Neuron (in vitro differentiated cells): ENCODE data around the gene PNPLA6.
"Not testable (repeated sequence)": the region's sequence is repeated elsewhere in the genome, so short reads cannot be mapped to it uniquely, and the experiment has no call there.

Experiments used
- H2AFZ ChIP-seq: one replicate; pipeline ENCODE4 v1.6.1; 2013; ENCODE audit warnings: low read depth, mild to moderate bottlenecking, inconsistent platforms, low read length, moderate library complexity
- H3K27me3 ChIP-seq: one replicate; pipeline ENCODE4 v1.6.1; 2013; ENCODE audit warnings: low read length; ENCODE audit not compliant: insufficient read depth
- H3K36me3 ChIP-seq: one replicate; pipeline ENCODE4 v1.6.1; 2013; ENCODE audit warnings: low read length; ENCODE audit not compliant: insufficient read depth
- H3K4me1 ChIP-seq: one replicate; pipeline ENCODE4 v1.6.1; 2013; ENCODE audit warnings: low read length; ENCODE audit not compliant: insufficient read depth
- H3K4me3 ChIP-seq: 2 replicates; pipeline ENCODE4 v1.5.1; 2013; ENCODE audit warnings: mild to moderate bottlenecking, low read length, moderate library complexity
- H3K9me3 ChIP-seq: one replicate; pipeline ENCODE4 v1.6.1; 2013; ENCODE audit warnings: low read length

Gene PNPLA6

DNA sequence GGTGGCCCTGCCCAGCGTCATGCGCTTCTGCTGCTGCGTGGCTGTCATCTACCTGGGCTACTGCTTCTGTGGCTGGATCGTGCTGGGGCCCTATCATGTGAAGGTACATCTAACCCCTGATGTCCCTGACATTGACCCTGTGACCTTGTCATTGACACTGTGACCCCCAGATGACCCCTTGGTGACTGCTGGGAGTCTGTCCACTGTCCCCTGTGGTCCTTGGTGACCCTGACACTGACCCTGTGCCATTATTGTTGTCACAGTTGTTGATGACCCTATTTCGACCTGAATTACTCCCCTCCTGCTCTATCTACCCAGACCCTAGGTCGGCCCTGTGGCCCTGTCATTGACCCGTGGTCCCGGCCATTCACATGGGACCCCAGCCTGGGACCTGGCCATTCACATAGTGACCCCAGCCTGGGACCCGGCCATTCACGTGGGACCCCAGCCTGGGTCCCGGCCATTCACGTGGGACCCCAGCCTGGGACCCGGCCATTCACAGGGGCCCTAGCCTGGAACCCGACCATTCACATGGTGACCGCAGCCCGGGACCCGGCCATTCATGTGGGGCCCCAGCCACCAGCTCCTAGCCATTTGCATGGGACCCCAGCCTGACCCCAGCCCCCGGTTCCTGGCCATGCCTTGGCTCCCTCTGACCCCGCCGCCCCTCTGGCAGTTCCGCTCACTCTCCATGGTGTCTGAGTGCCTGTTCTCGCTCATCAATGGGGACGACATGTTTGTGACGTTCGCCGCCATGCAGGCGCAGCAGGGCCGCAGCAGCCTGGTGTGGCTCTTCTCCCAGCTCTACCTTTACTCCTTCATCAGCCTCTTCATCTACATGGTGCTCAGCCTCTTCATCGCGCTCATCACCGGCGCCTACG lies 5.7 kb upstream of the PNPLA6 start:
- H3K4me1 ChIP-seq: no peaks in the 10 kb centered on the region
- H3K27me3 ChIP-seq: no peaks in the 10 kb centered on the region

DNA sequence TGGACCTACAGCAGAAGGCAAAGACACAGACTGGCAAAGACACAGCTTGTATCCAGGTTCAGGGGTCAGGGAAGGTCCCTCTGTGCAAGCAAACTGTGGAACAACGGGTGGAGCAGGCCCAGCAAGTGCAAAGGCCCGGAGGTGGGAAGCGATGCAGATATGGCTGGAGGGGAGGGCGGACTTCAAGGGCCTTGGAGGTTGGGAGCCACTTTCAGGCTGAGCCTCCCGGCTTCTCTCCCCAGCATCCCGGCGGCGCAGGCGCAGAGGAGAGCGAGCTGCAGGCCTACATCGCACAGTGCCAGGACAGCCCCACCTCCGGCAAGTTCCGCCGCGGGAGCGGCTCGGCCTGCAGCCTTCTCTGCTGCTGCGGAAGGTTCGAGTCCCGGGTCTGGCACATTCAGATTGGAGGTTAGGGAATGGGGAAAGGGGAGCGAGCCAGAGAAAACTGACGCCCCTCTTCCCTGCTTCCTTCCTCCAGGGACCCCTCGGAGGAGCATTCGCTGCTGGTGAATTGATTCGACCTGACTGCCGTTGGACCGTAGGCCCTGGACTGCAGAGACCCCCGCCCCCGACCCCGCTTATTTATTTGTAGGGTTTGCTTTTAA lies 2.1 kb upstream of the PNPLA6 start:
- Histone ChIP-seq H3K36me3 (peaks cover 9% of the 10 kb centered on the region), H3K4me1 (no peaks in the 10 kb centered on the region), H3K27me3 (no peaks in the 10 kb centered on the region)

More for the DNA sequence above, 5.7 kb upstream of the PNPLA6 start:
- Histone ChIP-seq H3K36me3 (peaks cover 7% of the 10 kb centered on the region), H3K9me3 (no peaks in the 10 kb centered on the region), H3K4me3 (no peak overlapping the region), H2AFZ (no peak overlapping the region)

GRCh38 chr19:7533925-7534480 lies 1.5 kb upstream of the PNPLA6 start:
- Histone ChIP-seq H3K36me3 (peaks cover 7% of the 10 kb centered on the region), H3K4me1 (no peaks in the 10 kb centered on the region), H2AFZ (peak overlapping the region; percentile 77), H3K9me3 (no peaks in the 10 kb centered on the region), H3K27me3 (no peaks in the 10 kb centered on the region), H3K4me3 (peak overlapping the region; percentile 71)

More for the DNA sequence above, 2.1 kb upstream of the PNPLA6 start:
- H2AFZ ChIP-seq: peak overlapping the region; percentile 77
- H3K4me3 ChIP-seq: peak overlapping the region; percentile 71
- H3K9me3 ChIP-seq: no peaks in the 10 kb centered on the region

DNA sequence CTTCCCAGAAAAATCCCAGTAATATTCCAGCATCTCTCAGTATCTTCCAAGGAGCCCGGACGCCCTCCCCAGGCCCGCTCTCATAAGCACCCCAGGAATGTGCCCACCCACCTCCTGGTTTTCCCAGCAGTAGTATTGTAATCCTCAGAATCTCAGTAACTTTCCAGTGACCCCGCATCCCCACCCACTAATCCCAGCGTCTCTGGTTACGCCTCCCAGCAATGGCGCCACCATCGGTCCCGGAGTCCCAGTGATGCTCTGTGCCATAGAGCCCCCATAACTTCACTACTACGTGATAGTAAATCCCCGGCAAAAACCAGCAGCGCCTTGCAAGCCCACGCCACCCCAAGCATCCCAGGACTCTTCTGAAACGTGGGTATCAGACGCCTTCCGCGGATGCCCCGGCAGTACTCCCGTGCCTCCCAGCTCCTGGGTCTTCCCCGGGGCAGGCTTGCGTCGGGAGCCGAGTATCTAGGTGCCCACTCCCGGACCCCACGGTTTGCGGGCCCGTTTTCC lies 928 bp upstream of the PNPLA6 start:
- peak overlapping the region; percentile 55 for H2AFZ ChIP-seq
- H3K36me3 ChIP-seq: peaks cover 5% of the 10 kb centered on the region
- H3K4me3 ChIP-seq: peak overlapping the region; percentile 71
- H3K9me3 ChIP-seq: no peaks in the 10 kb centered on the region
- H3K4me1 ChIP-seq: no peaks in the 10 kb centered on the region
- no peaks in the 10 kb centered on the region for H3K27me3 ChIP-seq

GRCh38 chr19:7535998-7536695 lies 630 bp downstream of the PNPLA6 start:
- H3K36me3 ChIP-seq: peaks cover 14% of the 10 kb centered on the region
- H3K27me3 ChIP-seq: no peaks in the 10 kb centered on the region
- H3K4me1 ChIP-seq: no peaks in the 10 kb centered on the region
- peak overlapping the region; percentile 71 for H3K4me3 ChIP-seq
- no peaks in the 10 kb centered on the region for H3K9me3 ChIP-seq
- H2AFZ ChIP-seq: peak overlapping the region; percentile 55

GRCh38 chr19:7538990-7539389 lies 3.5 kb downstream of the PNPLA6 start:
- peaks cover 31% of the 10 kb centered on the region for H3K36me3 ChIP-seq
- H2AFZ ChIP-seq, H3K27me3 ChIP-seq, H3K9me3 ChIP-seq, H3K4me1 ChIP-seq, H3K4me3 ChIP-seq: not testable (repeated sequence)

DNA sequence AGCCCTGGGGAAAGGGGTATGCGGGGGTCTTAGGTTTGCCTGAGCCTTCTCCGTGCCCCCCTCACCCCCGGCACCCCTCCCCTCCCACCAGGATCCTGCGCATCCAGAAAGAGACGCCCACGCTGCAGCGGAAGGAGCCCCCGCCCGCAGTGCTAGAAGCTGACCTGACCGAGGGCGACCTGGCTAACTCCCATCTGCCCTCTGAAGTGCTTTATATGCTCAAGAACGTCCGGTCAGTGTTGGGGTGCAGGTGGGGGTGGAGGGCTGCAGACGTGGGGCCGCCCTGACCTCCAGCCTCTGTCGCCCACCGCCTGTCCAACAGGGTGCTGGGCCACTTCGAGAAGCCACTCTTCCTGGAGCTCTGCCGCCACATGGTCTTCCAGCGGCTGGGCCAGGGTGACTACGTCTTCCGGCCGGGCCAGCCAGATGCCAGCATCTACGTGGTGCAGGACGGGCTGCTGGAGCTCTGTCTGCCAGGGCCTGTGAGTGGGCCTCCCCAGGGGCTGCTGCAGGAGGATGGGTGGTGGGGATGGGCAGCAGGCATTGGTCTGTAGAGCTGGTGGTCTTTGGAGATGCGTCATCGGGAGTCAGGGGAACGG lies 4.4 kb downstream of the PNPLA6 start:
- no peak overlapping the region for H2AFZ ChIP-seq
- no peak overlapping the region for H3K4me3 ChIP-seq
- H3K36me3 ChIP-seq: peaks cover 31% of the 10 kb centered on the region
- no peaks in the 10 kb centered on the region for H3K27me3 ChIP-seq
- H3K9me3 ChIP-seq: no peaks in the 10 kb centered on the region
- H3K4me1 ChIP-seq: no peaks in the 10 kb centered on the region

DNA sequence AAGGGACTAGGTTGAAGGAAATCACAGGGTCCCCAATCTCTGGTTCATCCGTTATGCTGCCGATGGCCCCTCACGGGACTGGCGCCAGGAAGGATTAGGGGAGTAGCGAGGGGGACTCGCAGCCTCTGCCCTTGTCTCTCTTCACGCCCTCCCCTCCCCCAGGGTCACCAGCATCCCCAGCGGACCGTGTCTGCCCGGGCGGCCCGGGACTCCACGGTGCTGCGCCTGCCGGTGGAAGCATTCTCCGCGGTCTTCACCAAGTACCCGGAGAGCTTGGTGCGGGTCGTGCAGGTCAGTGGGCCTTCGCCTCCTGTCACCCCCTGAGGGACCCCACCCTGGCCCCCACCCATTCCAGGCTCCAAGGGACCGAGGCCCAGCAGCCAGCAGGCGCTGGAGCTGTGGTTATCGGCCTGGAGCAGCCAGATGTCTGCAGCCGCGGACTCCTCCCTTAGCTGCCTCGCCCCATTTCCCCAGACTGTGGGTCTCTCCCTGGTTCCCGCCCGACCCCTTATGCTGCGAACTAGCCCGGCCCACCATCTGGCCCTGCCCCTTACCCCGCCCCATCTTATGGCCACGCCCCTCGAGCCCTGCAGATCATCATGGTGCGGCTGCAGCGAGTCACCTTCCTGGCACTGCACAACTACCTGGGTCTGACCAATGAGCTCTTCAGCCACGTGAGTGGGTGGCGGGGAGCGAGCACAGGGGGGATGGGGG lies 5.4 kb downstream of the PNPLA6 start:
- H3K36me3 ChIP-seq: peaks cover 31% of the 10 kb centered on the region

GRCh38 chr19:7541475-7541824 lies 5.9 kb downstream of the PNPLA6 start:
- Histone ChIP-seq H3K4me1 (no peaks in the 10 kb centered on the region), H3K4me3 (no peak overlapping the region), H3K27me3 (no peaks in the 10 kb centered on the region), H2AFZ (no peak overlapping the region), H3K36me3 (peaks cover 31% of the 10 kb centered on the region), H3K9me3 (no peaks in the 10 kb centered on the region)

More for the DNA sequence above, 5.4 kb downstream of the PNPLA6 start:
- Histone ChIP-seq H2AFZ (no peak overlapping the region), H3K4me1 (no peaks in the 10 kb centered on the region), H3K9me3 (no peaks in the 10 kb centered on the region), H3K4me3 (no peak overlapping the region), H3K27me3 (no peaks in the 10 kb centered on the region)

DNA sequence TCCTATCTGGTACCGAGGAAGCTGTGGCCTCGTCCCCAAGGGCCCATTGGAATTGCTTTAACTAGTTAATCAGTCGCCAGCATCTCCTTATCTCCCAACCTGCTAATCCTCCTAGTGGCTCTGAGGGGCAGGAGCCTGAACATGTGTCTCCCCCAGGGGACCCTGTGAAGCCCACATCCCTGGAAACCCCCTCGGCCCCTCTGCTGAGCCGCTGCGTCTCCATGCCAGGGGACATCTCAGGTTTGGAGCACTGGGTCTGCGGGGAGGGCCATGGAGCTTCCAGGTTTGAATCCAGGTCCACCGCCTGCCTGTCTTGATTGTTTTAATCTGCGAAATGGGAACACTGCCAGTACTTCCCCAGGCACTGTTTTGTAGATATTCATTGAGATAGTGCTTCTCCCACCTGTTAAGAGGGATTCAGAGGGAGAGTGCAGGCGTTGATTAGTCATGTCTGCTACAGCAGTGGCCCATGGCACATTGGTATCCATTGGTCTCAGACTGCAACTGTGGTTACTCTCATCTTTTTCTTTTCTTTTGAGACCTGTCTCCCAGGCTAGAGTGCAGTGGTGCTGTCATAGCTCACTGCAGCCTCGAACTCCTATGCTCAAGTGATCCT lies 6.4 kb downstream of the PNPLA6 start:
- peaks cover 29% of the 10 kb centered on the region for H3K36me3 ChIP-seq
- H3K4me3 ChIP-seq: no peak overlapping the region
- no peaks in the 10 kb centered on the region for H3K4me1 ChIP-seq
- no peaks in the 10 kb centered on the region for H3K9me3 ChIP-seq
- no peaks in the 10 kb centered on the region for H3K27me3 ChIP-seq
- H2AFZ ChIP-seq: no peak overlapping the region

DNA sequence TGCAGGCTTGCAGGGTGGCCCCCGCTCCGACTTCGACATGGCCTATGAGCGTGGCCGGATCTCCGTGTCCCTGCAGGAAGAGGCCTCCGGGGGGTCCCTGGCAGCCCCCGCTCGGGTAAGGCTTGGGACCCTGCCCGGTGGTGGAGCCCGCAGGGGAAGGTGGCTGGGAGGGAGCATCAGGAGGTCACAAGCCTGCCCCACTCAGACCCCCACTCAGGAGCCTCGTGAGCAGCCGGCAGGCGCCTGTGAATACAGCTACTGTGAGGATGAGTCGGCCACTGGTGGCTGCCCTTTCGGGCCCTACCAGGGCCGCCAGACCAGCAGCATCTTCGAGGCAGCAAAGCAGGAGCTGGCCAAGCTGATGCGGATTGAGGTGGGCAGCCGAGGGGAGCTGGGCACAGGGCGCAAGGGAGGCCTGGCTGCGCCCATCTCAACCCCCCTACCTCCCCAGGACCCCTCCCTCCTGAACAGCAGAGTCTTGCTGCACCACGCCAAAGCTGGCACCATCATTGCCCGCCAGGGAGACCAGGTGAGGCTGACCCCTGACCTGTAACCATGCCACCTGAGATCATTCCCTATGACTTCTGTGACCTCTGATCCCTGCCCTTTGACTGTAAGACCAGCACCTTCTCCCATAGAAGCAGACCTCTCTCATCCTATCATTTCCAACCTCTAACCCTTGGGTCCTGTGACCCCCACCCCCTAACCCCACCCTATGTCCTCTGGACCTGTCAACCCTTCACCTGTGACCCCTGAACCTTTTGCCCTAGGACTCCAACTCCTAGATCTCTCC lies 7.2 kb downstream of the PNPLA6 start:
- H3K4me3 ChIP-seq: no peak overlapping the region
- H3K27me3 ChIP-seq: no peaks in the 10 kb centered on the region
- H3K4me1 ChIP-seq: no peaks in the 10 kb centered on the region
- H3K36me3 ChIP-seq: peaks cover 26% of the 10 kb centered on the region
- H2AFZ ChIP-seq: no peak overlapping the region
- no peaks in the 10 kb centered on the region for H3K9me3 ChIP-seq
